Suppressor macrophage treated with lipopolysaccharide for 1 hour (primary cell): ENCODE measurements around the gene SP7.
A peak's percentile ranks its signal among the peaks of the same experiment; 100 is the strongest.
"Not testable (repeated sequence)": the region's sequence is repeated elsewhere in the genome, so short reads cannot be mapped to it uniquely, and the experiment has no call there.

ENCODE experiments used
- DNase-seq, 3 donors: peaks; one replicate each; pipeline ENCODE4 v3.0.0-alpha.2; 2020 to 2022

The SP7 gene

DNA sequence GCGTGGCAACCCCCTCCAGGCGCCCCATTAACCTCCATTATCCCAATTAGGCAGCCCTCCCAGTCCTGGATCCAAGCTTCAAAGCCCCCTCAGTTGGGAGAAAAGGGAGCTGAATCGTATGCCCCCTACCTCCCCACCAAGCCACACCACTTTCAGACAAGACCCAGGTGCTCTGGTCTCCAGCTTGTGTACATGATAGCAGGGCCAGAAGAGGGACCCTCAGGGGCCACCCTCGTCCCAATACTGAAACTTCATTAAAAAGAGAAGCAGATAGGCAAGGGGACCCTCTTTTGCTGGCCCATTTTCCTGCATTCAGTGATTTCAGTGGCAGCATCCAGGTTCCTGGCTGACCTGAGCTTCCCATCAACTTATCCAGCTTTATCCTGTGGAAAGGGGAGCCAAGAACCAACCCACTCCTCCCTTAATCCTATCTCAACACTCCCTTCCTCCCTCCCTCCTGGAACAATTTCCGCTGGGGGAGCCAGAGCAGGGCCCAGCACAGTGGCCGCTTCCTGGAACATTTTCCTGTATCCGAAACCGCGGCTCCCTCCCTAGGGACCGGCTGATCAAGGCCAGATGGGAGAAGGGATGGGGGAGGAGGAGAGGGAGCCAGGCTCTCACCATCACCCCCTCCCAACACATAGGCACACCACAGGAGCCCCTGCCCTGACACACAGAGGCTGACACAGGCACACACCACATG lies 9.5 kb upstream of the SP7 start:
- DNase-seq, result no peak

DNA sequence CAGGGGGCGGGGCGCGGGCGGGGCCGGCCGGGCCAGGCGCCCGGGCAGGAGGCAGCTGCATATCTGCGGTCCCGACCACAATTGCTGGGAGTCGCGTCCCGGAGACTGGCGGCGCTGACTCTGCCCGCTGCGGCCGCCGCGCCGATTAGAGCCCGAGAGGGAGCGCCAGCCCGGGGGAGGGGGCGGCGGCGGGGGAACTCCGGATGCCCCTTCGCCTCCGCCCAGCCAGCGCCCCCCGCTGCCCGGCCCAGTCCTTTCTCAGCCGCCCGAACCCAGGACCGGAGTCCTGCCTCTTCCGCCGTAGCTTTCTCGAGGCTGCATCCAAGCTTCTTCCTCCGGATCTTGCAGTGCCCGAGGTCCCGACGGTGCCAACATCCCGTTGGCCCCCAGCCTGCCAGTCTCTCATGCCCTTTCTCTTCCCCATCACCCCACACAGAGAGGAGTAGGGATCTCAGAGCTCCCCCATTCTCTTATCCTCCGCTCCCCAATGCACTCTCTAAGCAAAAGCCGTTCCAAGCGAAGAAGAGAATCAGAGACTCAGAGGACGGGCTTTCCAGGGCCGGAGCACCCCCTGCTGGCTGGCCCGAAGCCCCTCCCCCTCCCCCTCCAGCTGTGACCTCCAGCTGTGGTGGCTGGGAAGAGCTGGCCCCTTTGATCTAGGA lies 8.8 kb upstream of the SP7 start:
- DNase-seq, result peak; percentile 66 to 88 (median 77)

DNA sequence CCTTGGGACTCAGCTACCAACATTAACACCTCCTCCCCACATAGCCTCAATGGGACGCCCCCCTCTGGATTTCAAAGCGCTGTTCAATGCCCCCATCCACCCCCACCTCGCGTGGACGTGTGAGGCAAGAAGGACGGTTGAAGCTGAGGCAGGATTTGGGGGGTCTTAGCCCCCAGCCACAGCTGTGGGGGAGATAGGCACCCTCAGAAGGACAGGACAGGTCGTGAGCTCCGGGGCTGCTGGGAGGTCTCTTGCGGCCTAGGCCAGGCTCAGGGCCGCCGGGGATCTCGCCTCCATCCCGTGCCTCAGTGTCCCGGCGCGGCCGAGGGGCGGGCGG lies 8.3 kb upstream of the SP7 start:
- DNase-seq, result no peak

DNA sequence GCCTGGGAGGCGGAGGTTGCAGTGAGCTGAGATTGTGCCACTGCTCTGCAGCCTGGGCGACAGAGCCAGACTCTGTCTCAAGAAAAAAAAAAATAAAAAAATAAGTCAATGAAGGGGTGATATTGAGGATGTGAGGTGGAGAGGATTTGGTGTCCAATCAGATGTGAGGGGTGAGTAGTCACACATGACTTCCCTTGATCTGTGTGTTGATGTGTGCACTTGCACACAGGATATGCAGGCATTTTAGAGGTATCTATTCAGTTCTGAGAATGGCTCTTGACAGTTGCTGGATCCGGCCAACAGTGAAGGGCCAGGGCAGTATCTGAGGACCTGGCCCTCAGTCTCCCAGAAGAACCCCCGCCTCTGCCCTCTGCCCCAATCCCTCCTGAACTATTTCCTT lies 7.8 kb upstream of the SP7 start:
- no peak for DNase-seq

DNA sequence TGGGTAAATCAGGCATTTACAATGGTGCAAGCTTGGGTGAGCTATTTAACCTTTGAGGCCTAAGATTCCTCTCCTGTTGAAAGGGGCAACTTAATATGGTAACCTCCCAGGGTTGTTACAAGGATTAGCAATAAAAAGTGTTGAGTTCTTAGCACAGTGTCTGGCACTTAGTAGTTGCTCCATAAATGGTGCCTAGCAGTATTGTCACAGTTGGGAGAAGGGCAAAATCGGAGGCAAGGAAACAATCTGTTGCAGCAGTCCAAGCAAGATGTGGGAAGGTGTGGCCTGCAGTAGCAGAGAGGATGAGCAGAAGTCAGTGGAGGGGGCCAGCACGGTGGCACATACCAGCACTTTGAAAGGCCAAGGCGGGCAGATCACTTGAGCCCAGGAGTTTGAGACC lies 7.3 kb upstream of the SP7 start:
- DNase-seq, result no peak

DNA sequence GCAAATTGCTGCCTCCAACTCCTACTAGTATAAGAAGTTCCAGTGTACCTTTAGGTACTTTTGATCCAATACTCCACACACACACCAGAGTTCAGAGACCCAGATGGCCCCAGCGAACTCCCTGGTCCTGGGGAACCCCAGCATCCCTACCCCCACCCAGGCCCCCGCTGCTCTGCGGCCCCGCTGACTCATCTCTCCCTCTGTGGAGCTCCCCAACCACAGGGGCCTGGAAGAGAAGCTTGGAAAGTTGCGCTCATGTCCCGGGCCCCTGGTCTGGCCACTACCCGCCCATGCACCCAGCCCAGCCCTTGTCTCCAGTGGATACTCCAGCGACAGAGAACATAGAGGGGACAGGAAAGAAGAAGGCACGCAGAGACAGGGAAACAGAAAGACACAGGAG lies 4.2 kb upstream of the SP7 start:
- peak in 1 of 3 donors; percentile 42 for DNase-seq

DNA sequence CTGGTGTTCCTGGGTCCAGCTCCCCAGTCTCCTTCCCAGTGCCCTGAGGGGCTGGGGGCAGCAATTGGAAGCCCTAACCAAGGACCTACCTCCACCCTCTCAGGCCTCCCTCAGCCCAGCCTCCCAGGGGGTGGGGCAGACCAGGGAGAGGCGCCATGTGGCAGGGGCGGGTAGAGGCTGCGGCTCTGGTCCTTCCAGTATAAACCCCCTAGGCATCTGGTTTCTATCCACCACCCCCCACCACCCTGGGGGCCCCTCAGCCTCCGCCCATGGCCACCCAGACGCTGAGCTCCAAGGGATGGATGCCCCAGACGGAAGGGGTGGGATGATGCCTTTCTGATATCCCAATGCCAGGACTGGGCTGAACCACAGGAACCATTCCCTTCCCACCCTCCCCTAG lies 2.8 kb upstream of the SP7 start:
- DNase-seq, result no peak

DNA sequence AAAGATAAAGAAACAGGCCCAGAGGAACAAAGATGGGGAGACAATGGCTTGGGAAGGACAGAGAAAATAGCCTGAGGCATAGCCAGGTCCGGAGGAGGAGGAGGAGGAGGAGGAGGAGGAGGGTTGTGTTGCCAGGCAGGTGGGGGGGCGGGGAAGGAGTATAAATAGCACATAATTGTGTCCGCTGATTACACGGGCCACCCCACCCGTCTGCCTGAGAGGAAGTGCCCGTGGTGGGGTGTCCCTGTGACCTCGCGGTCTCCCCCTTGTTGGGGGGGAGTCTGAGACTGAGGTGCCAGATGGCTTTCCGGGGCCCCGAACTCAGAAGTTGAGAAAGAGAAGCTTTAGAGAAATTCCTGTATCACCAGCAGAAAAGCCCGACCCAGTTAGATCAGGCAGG lies 1.9 kb upstream of the SP7 start:
- DNase-seq, result no peak

DNA sequence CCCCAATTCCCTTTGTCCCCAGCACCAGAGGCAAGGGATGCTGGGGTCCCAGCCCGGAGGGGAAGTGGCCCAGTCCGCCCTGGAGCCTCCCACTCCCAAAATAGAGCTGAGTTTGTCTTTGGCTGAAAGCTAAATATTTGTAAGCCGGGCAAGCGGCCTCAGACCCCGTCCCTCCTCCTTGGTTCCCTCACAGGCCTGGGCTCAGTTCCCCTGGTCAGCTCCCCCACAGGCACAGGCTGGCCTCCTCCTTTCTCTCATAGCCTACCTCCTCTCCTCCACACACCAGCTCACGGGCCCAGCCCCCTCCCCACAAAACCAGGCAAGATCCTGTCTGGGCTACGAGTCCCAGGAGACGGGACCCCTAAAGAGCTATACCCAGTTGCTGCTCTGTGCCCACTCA lies 1.3 kb downstream of the SP7 start:
- DNase-seq, result no peak

DNA sequence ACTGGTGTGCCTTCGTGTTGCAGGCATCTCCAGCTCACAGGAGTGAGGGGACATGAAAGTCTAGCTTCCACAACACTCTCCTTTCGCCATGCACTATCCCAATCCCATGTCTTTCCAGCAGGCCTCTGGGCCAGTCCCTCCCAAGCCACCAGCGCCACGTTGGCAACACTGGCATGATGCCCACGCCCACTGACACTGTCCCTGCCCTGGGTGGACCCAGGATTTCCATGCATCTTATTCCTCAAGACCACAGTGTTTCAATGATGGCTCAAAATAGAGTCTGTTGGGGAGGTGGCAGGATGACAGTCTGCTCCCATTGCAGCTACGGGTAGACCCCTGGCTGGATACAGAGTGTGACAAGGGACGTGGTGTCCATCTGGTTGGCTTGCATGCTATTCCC lies 2.3 kb downstream of the SP7 start:
- DNase-seq, result no peak

DNA sequence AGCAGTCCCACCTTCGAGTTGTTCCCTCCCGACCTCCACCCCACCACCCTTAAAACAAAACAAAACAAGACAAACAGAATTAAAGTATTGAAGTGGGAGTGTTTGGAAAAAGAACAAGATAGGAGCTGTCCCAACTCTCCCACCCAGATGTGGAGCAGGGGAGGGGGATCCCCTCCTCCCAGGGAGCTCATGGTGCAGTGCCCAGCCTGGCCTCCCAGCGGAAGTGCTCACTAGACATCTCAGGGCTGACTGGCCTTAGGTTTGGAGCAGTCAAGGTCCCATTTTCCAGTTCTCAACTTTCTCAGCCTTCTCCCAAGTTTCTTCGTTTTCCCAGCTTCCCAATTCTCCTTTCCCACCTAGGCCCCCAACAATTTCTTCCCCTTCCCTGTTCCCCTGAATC lies 2.9 kb downstream of the SP7 start:
- no peak for DNase-seq

DNA sequence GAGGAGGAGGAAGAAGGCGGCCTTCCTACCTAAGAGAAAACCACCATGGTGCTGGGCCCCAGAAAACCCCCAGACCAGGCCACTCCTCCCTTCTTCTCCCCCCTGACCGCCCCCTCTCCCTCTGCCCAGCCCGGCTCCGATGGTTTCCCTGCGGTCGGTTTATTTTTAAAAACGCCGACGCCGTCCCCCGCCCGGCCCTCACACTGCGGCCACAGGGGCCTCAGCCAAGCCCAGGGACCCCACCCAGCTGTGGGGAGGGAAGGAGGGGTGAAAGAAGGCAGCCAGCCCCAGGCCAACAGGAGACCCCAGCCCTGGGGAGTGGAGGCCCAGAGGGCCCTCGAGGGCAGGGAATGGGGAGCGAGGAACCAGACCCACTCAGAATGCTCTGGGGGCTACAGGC lies 3.4 kb downstream of the SP7 start:
- DNase-seq, result no peak

DNA sequence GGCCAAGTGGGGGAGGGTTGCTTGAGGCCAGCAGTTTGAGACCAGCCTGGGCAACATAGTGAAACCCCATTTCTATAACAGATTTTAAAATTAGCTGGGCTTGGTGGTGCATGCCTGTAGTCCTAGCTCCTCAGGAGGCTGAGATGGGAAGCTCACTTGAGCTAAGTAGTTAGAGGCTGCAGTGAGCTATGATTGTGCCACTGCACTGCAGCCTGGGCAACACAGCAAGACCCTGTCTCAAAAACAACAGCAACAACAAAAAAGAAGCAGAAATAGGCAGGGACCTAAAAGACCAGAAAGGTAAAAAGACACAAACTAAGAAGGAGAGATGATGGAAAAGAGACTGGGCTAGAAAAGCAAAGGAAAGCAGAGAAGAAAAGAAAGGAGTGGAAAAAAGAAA lies 3.8 kb downstream of the SP7 start:
- not testable (repeated sequence) for DNase-seq

DNA sequence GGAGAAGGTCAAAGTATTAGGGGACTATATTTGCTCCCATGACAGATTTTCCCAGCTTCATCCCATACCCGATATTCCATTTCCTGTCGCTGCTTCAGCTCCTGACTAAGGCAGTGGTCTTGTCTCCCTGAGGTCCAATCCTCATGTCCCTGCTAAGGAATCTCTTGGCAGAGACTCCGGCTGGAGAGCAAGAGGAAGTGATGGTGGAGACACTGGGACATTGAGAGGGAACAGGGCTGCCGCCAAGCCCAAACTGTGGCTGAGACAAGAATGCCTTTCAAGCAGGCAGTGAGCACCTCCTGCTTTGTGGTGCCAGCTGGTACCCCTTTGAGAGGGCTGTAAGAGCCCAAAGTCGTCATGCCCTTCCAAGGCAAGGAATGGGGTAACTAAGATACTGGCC lies 5.5 kb downstream of the SP7 start:
- no peak for DNase-seq

DNA sequence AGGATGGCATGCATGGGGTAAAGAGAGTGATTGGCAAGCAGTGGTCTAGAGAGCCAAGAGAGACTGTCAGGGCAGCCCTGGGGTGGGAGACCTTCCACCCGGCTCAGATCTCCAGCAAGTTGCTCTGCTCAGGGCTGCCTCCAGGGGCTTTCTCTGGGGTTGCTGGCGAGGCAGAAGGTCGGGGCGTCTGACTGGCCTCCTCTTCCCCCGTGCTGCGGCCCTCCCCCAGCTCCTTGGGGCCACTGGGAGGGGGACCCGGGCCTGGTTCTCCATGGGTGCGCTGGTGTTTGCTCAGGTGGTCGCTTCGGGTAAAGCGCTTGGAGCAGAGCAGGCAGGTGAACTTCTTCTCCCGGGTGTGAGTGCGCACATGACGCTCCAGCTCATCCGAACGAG lies 8.1 kb downstream of the SP7 start:
- DNase-seq, result no peak

DNA sequence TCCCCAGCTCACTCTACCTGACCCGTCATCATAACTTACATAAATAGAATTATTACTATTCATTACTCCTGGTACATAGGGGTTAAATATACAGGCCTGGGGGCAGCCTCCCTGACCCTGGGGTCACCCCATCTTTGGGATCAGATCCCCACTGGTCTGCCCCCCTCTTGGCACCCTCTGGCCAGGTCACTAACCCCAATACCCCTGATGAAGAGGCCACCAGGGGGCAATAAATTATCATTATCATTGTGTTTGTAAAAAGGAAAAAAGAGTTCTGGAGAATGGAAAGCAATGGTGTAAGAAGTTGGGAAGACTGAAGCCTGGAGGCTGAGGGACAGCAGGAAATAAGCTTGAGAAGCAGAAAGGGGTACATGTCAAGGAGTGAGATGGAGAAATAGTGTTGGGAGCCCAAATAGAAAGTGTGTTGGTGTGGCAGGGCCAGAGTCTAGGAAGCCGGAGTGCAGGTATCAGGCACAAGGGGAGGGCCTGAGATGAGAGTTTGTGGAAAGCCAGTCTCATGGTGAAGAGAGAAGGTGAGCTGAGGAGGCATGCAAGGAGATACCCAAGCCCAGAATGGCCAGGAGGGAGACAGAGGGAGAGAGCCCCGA lies 8.6 kb downstream of the SP7 start:
- peak; percentile 62 to 74 (median 64) for DNase-seq

DNA sequence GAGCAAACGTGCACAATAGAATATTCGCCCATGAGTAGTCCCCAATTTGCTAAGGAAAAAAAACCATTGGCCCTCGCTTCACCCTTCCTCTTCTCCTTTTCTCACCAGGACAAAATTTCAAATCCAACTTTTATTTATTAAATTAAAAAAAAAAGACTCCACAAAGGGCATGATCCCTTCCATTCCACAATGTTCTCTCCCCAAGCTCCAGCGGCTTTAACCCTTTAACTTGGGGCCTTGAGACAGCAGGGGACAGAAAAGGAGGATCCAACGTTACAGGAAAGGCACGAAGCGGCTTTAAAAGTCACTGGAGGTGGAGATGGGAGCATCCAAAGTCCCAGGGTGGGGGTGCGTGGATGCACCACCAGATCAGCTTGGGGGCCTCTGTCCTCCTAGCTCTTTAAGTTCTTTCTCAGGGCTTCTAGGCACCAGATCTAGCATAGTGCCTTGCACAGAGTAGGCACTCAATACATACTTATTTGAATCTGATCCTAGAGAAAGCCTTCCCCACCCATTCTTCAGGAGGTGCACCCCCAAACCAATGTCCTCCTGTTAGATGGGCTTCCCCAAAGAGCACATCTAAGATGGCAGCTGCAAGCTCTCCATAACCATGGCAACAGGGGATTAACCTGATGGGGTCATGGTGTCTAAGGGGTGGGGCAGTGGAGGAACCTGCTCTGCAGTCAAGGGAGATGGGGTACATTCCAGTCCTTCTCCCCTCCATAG lies 9.5 kb downstream of the SP7 start:
- peak in 1 of 3 donors; percentile 32 for DNase-seq

DNA sequence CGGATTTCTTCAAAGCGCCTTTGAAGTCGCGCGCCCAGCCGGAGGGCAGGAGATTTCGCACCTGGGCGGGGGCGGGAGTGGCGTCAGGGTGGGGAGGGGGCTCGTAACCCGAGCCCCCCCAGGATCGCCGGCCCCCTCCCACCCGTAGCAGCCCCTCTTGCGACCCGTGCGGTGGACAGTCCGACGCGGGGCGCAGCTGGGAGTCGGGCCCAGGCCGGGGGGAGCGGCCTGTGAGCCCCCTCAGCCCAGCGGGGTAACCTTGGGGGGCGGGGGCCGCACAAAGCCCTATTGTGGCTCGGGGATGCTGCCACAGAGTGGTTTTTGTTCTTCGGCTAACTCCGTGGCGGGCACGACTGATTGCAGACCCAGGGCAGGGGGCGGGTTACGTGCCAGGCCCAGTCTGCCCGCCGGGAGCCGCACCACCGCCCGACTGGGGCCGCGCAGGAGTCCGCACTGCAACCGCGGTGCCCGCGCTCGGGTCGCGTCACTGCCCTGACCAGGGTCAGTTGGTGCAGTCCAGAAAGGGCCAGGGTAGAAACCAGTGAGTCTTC lies 10.6 kb downstream of the SP7 start:
- DNase-seq, result peak in 2 of 3 donors; percentile 48 to 55

DNA sequence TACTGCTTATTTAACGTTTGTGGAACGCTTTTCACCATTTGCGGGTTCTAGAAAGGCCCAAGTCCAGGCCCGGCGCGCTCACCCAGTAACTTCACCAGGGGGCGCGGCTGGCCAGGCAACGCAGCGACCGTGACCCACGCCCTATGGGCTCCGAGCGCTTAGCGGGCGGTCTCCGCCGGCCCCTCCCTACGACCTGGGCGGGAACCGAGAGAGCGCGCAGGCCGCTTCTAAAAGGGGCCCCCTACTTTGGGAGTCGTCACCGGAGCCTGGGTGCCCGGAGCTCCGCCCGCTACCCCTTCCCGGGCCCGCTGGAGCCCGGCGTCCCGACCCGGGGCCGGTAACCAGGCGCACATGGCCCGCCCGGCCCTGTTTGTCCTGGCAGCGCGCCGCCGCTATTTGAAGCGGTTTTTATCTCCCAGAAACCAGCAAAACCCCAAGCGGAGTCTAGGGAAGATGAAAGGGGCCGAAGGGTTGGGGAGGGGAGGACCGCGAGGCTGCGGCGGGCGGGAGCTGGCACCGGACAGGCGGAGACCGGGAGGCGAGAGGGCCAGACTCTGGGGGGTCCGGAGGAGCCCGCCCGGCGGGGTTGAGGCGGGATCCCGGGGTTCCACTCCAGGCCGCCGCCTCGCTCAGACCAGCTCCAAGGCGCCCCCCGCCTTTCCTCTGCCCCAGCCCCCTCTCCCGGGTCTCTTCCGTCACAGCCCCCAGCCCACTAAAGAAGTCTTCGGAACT lies 11.2 kb downstream of the SP7 start:
- DNase-seq, result peak; percentile 90 to 95 (median 92)

DNA sequence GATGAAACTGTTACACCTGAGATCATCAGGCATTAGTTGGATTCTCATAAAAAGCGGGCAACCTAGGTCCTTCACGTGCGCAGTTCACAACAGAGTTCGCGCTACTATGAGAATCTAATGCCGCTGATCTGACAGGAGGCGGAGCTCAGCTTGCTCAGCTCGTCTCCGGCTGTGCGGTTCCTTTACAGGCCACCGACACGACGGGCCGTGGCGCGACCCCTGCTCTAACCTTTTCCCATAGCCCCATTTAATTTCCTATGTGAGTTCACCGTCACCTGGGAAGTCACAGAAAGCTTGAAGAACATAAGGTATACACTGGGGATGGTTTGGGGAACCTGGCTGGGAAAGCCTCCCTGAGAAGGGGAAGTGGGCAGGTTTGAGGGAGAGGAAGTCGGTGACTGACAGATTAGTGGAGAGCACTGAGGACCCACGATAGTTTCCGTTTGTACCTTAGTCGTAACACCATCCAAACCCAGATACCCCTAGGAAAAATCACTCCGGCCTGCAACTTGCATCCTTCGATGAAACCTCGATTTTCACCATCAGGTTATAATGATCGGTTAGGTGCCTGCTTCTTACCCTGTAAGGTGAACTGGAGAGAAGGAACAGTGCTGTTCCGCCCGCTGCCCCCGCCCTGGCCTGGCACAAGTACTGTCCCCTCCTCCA lies 11.9 kb downstream of the SP7 start:
- DNase-seq, result peak; percentile 46 to 58 (median 50)

DNA sequence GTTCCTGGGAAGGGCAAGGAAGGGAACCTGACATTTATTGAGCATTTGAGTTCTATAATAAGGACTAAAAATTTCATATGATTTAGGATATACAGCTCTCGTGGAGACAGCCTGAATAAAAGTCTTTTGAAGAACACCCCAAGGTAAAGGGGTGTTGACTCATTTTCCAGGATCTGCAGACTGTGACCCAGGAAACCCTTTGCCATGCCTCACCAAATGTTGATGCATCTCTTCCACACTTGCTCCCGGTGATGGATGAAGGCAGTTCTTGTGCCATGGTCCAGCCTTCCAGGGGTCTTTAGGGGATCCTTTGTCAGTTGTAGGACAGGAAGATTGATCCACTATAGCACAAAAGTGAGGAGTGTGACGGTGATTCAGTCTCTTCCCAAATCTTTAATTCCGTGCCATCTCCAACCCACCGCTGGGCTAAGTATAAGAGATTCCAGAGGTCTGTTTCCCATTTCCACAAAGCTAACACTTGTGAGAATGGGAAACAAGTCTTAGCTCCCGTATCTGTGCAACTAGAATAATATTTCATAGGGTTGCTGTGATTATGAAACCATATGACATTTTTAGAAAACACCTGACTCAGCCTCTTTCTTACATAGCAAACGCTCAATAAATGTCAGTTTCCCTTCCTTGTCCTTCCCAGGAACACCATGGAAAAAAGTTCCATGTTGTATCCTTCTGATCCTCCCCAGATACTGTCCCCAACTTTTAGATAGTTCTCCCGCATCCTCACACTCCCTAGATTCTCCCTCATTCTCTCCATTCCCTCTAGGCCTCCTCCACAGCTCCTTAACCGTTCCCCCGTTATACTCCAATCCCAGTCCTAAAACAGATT lies 15.6 kb downstream of the SP7 start:
- DNase-seq, result peak in 1 of 3 donors; percentile 22
